ENCODE data around the gene NRG2. TPM values are rescaled to one million over a fixed set of nuclear protein-coding genes. Genes with fewer than 3 reads are reported as not detected.

Gene NRG2
- total and polyA plus RNA-seq, 8 donors = 0.68 to 10.6 (median 7.5) TPM

GRCh38 chr5:139882961-139883539 lies 160.0 kb downstream of the NRG2 start:
- intact Hi-C loops (cut with DNase I) = no loop called here
- no peak for TF ChIP-seq CTCF (IDR thresholded peaks at IDR 0.05)
- Histone ChIP-seq H3K9me3 (no peaks in the 10 kb centered on the region), H3K27ac (no peak overlapping the region), H3K36me3 (no peaks in the 10 kb centered on the region), H3K27me3 (no peaks in the 10 kb centered on the region), H3K4me1 (no peaks in the 10 kb centered on the region), H3K4me3 (no peak overlapping the region)
- DNase-seq (peak in 1 of 4 donors; percentile 53), ATAC-seq (no peak)

- Histone ChIP-seq H3K36me3 (no peaks in the 10 kb centered on the region), H3K4me1 (no peaks in the 10 kb centered on the region), H3K27me3 (no peaks in the 10 kb centered on the region), H3K4me3 (no peak overlapping the region), H3K9me3 (no peaks in the 10 kb centered on the region), H3K27ac (no peak overlapping the region)
- no peak for DNase-seq
- no peak for TF ChIP-seq CTCF (IDR thresholded peaks at IDR 0.05)
- intact Hi-C loops (cut with DNase I) = no loop called here
- no peak for ATAC-seq
Observed at GRCh38 chr5:139882316-139882715, 160.8 kb downstream of the NRG2 start.

- no peaks in the 10 kb centered on the region for H3K36me3 ChIP-seq
- intact Hi-C loops (cut with DNase I) = no loop called here
- DNase-seq = peak in 1 of 4 donors; percentile 72
Observed at GRCh38 chr5:139881143-139881733, 161.9 kb downstream of the NRG2 start.

GRCh38 chr5:139880416-139881142 lies 162.5 kb downstream of the NRG2 start:
- Histone ChIP-seq H3K4me3 (no peak overlapping the region), H3K27me3 (no peaks in the 10 kb centered on the region), H3K36me3 (no peaks in the 10 kb centered on the region), H3K4me1 (no peaks in the 10 kb centered on the region), H3K27ac (peak overlapping the region in 1 of 2 donors; percentile 19), H3K9me3 (no peaks in the 10 kb centered on the region)
- intact Hi-C loops (cut with DNase I) = no loop called here
- ATAC-seq (peak; percentile 78), DNase-seq (peak in 2 of 4 donors; percentile 84 to 90)
- TF ChIP-seq CTCF (IDR thresholded peaks at IDR 0.05) = no peak

More at GRCh38 chr5:139881143-139881733, 161.9 kb downstream of the NRG2 start:
- no peaks in the 10 kb centered on the region for H3K9me3 ChIP-seq
- no peaks in the 10 kb centered on the region for H3K4me1 ChIP-seq
- no peak for TF ChIP-seq CTCF (IDR thresholded peaks at IDR 0.05)
- no peaks in the 10 kb centered on the region for H3K27me3 ChIP-seq
- no peak overlapping the region for H3K27ac ChIP-seq
- ATAC-seq = no peak
- no peak overlapping the region for H3K4me3 ChIP-seq

GRCh38 chr5:139878093-139878492 lies 165.0 kb downstream of the NRG2 start:
- H3K36me3 ChIP-seq = no peaks in the 10 kb centered on the region
- intact Hi-C loops (cut with DNase I) = no loop called here
- no peak overlapping the region for H3K27ac ChIP-seq
- H3K27me3 ChIP-seq = no peaks in the 10 kb centered on the region
- peak; percentile 43 for ATAC-seq
- H3K4me1 ChIP-seq = no peaks in the 10 kb centered on the region
- TF ChIP-seq CTCF (IDR thresholded peaks at IDR 0.05) = no peak
- no peak for DNase-seq
- H3K4me3 ChIP-seq = no peak overlapping the region
- H3K9me3 ChIP-seq = no peaks in the 10 kb centered on the region
